HepG2 (cell line): ENCODE data around the gene MCC. TPM values are rescaled to one million over a fixed set of nuclear protein-coding genes. Genes with fewer than 3 reads are reported as not detected.

ENCODE experiments used
- ATAC-seq: fragments of 200-7000 bp; cut with Tn5 transposase; 3 replicates; pipeline ENCODE4 v1.9.1; 2020; ENCODE audit warnings: mild to moderate bottlenecking, moderate library complexity
- BruUV-seq: library from RNA; stranded (reverse); fragments of 400-500 nt; replicated peaks from 2 replicates; lab custom pipeline; 2021; lab: Mats Ljungman, UMichigan
- CTCF ChIA-PET: fragments of 300-600 bp; formaldehyde crosslinking; extraction: SDS; loops from one replicate; lab custom pipeline; 2021; ENCODE audit warnings: low total read pairs, inconsistent platforms, low intra/inter-chr PET ratio; lab: Yijun Ruan, JAX
- POLR2A ChIA-PET: fragments of 350-600 bp; sonication (Branson Sonifier 250); formaldehyde crosslinking; loops from one replicate; lab custom pipeline; 2020; ENCODE audit warnings: antibody characterized with exemption, inconsistent platforms; lab: Yijun Ruan, JAX
- DNase-seq: peaks from one replicate; pipeline ENCODE4 v3.0.0-alpha.2; 2015; ENCODE audit warnings: low spot score
- FAIRE-seq: peaks from 3 replicates; lab custom pipeline; 2011; peaks lifted over from hg19 to GRCh38; lab: Jason Lieb, UNC
- H2AFZ ChIP-seq: one replicate; pipeline ENCODE4 v1.6.1; 2011; ENCODE audit warnings: low read length, inconsistent platforms
- H3K27ac ChIP-seq: fragments of 300-600 bp; 3 replicates; pipeline ENCODE4 v1.8.0; 2011; ENCODE audit warnings: mixed run types, mild to moderate bottlenecking, mixed read lengths, low read length, inconsistent platforms; ENCODE audit not compliant: insufficient read depth; ENCODE audit errors: extremely low read length
- H3K27me3 ChIP-seq, 2 experiments: fragments of 200-600 bp in 1 of 2; 2 replicates in 1 of 2; 3 replicates in 1 of 2; pipeline versions ENCODE4 v1.6.0 to v1.8.0; 2011; ENCODE audit warnings: low read length in 2 of 2, mild to moderate bottlenecking in 2 of 2, moderate library complexity in 2 of 2, inconsistent platforms in 1 of 2; ENCODE audit not compliant: insufficient read depth in 2 of 2, control insufficient read depth in 1 of 2
- H3K36me3 ChIP-seq, 2 experiments: fragments of 200-600 bp in 1 of 2; replicated peaks in 1 of 2; 2 replicates in 1 of 2; 3 replicates in 1 of 2; pipeline versions ENCODE4 v1.5.1 to v1.8.0; 2011; ENCODE audit warnings: low read length in 2 of 2, inconsistent platforms in 1 of 2; ENCODE audit not compliant: insufficient read depth in 2 of 2, control insufficient read depth in 1 of 2
- H3K4me1 ChIP-seq: 2 replicates; pipeline ENCODE4 v1.5.1; 2012; ENCODE audit warnings: low read length, inconsistent platforms; ENCODE audit not compliant: insufficient read depth
- H3K4me2 ChIP-seq: 2 replicates; pipeline ENCODE4 v1.6.0; 2011; ENCODE audit warnings: low read depth, low read length, inconsistent platforms
- H3K4me3 ChIP-seq, 3 experiments: fragments of 200-600 bp in 1 of 3; sonication (generic), shearing (Covaris generic) in 1 of 3; replicated peaks in 1 of 3; 2 replicates each; pipeline ENCODE4 v1.5.1; 2011 to 2016; ENCODE audit warnings: low read length in 3 of 3, inconsistent platforms in 2 of 3, low read depth in 2 of 3, mild to moderate bottlenecking in 2 of 3, control low read depth in 1 of 3, mixed read lengths in 1 of 3; ENCODE audit not compliant: insufficient read depth in 1 of 3
- H3K79me2 ChIP-seq: one replicate; pipeline ENCODE4 v1.6.1; 2011; ENCODE audit warnings: low read length, inconsistent platforms; ENCODE audit not compliant: insufficient read depth
- H3K9ac ChIP-seq: 2 replicates; pipeline ENCODE4 v1.6.0; 2011; ENCODE audit warnings: mild to moderate bottlenecking, low read depth, low read length, inconsistent platforms; ENCODE audit not compliant: insufficient read depth
- H3K9me3 ChIP-seq: 2 replicates; pipeline ENCODE4 v1.5.1; 2012; ENCODE audit warnings: mild to moderate bottlenecking, low read length
- H4K20me1 ChIP-seq: 2 replicates; pipeline ENCODE4 v1.6.0; 2011; ENCODE audit warnings: inconsistent platforms, mild to moderate bottlenecking, low read length, moderate library complexity; ENCODE audit not compliant: insufficient read depth
- ARID4A ChIP-seq: sonication (generic); formaldehyde crosslinking; IDR thresholded peaks from 2 replicates; pipeline ENCODE4 v1.5.0; 2020; ENCODE audit warnings: mild to moderate bottlenecking, missing genetic modification reagents, borderline replicate concordance
- ETS1 ChIP-seq: sonication (generic); formaldehyde crosslinking; IDR thresholded peaks from 2 replicates; pipeline ENCODE4 v1.4.0; 2020; ENCODE audit warnings: missing genetic modification reagents
- FOXP4 ChIP-seq: sonication (generic); formaldehyde crosslinking; IDR thresholded peaks from 2 replicates; pipeline ENCODE4 v1.4.0; 2020; ENCODE audit warnings: missing genetic modification reagents
- NRL ChIP-seq: sonication (generic); formaldehyde crosslinking; IDR thresholded peaks from 2 replicates; pipeline ENCODE4 v1.5.0; 2020; ENCODE audit warnings: missing genetic modification reagents, mild to moderate bottlenecking, moderate library complexity, borderline replicate concordance
- PRDM15 ChIP-seq: sonication (generic); formaldehyde crosslinking; IDR thresholded peaks from 2 replicates; pipeline ENCODE4 v1.4.0; 2020; ENCODE audit warnings: missing genetic modification reagents
- SIX1 ChIP-seq: sonication (generic); formaldehyde crosslinking; IDR thresholded peaks from 2 replicates; pipeline ENCODE4 v1.4.0; 2020; ENCODE audit warnings: missing genetic modification reagents, borderline replicate concordance
- WGBS: methylation state at CpG from one replicate; pipeline ENCODE4 v1.1.6; 2017; ENCODE audit warnings: low lambda C conversion rate; 5-methylcytosine and 5-hydroxymethylcytosine counted together
- in situ Hi-C: cut with HindIII; loops from 2 replicates; pipeline ENCODE4 v1.10.0; 2017; ENCODE audit warnings: low pct_unique_long_range_greater_than_20kb; ENCODE audit not compliant: extremely low pct_ligation_motif_present
- intact Hi-C: fragments of 100-400 bp; cut with micrococcal nuclease; formaldehyde crosslinking; loops from one replicate; pipeline ENCODE4 v1.10.0; 2022; ENCODE audit not compliant: unreplicated experiment
- polyA plus RNA-seq, 8 experiments: library from polyadenylated mRNA; depleted of rRNA in 3 of 8; stranded (reverse) in 7 of 8; unstranded in 1 of 8; fragments of >200 nt; fragmentation: Illumina TruSeq in 4 of 8; extraction: Trizol in 4 of 8; gene quantifications; 2 replicates each; pipeline versions ENCODE4 v1.2.1 to v1.2.3, GENCODE V29; 2011 to 2016; ENCODE audit warnings: low read depth in 4 of 8, missing spikeins in 1 of 8, mixed read lengths in 1 of 8; ENCODE audit not compliant: insufficient read depth in 1 of 8
- total RNA-seq, 5 experiments: library from RNA; depleted of rRNA; stranded (reverse); fragments of >200 nt; fragmentation: Illumina TruSeq; extraction: Trizol; gene quantifications; 2 replicates each; pipeline ENCODE4 v1.2.3, GENCODE V29; 2016; ENCODE audit warnings: low read depth in 1 of 5

MCC gene
- total and polyA plus RNA-seq, 2 of the 13 experiments (the other 11 are each of a cell fraction or from before 2014, with no cell fraction given), result 0.55 to 2.4 TPM

- DNase-seq, result no peak
- in situ Hi-C loops (no loop called here), intact Hi-C loops (no loop called here)
- no TSS peak for BruUV-seq
- Histone ChIP-seq H4K20me1 (no peaks in the 10 kb centered on the region), H3K4me3 (no peak overlapping the region), H3K9me3 (no peaks in the 10 kb centered on the region), H3K79me2 (no peaks in the 10 kb centered on the region), H3K36me3 (no peaks in the 10 kb centered on the region), H3K27me3 (no peaks in the 10 kb centered on the region), H3K27ac (no peak overlapping the region), H2AFZ (no peak overlapping the region), H3K4me2 (no peak overlapping the region), H3K4me1 (no peaks in the 10 kb centered on the region), H3K9ac (no peak overlapping the region)
- ATAC-seq, result no peak
- POLR2A ChIA-PET, result no interaction called here
- 86% methylated on average over 6 of the region's 7 CpGs for WGBS
- no peak for FAIRE-seq
- no peak for TF ChIP-seq PRDM15
- CTCF ChIA-PET, result no interaction called here
These were observed 302.2 kb downstream of the MCC start for GRCh38 chr5:113186061-113186460.

- H3K4me2 ChIP-seq, result no peak overlapping the region
- intact Hi-C loops (no loop called here), in situ Hi-C loops (no loop called here)
- ChIA-PET POLR2A (no interaction called here), CTCF (no interaction called here)
- no peak for ATAC-seq
- DNase-seq, result no peak
- no peak overlapping the region for H3K4me3 ChIP-seq
- BruUV-seq, result no TSS peak
- H3K79me2 ChIP-seq, result no peaks in the 10 kb centered on the region
- H3K9ac ChIP-seq, result no peak overlapping the region
- H3K9me3 ChIP-seq, result no peaks in the 10 kb centered on the region
- H3K36me3 ChIP-seq, result no peaks in the 10 kb centered on the region
- no peaks in the 10 kb centered on the region for H4K20me1 ChIP-seq
- FAIRE-seq, result no peak
- no peaks in the 10 kb centered on the region for H3K27me3 ChIP-seq
- WGBS, result 58% methylated on average over 2 of the region's 2 CpGs
- no peak overlapping the region for H3K27ac ChIP-seq
- H3K4me1 ChIP-seq, result no peaks in the 10 kb centered on the region
- H2AFZ ChIP-seq, result no peak overlapping the region
- TF ChIP-seq ETS1 (no peak), SIX1 (CRISPR knock-in tag) (no peak), FOXP4 (CRISPR knock-in tag) (no peak), ARID4A (CRISPR knock-in tag) (no peak), NRL (CRISPR knock-in tag) (no peak)
These were observed 304.6 kb downstream of the MCC start for GRCh38 chr5:113183694-113184093.
